CD4-positive, alpha-beta T cell treated with Interleukin-15 for 4 hours (primary cell): ENCODE measurements around the gene NTN4.
"Not testable (repeated sequence)": the region's sequence is repeated elsewhere in the genome, so short reads cannot be mapped to it uniquely, and the experiment has no call there.

Experiments used
- DNase-seq: peaks from one replicate; pipeline ENCODE4 v3.0.0-alpha.2; 2020; ENCODE audit warnings: low spot score

The NTN4 gene

DNA sequence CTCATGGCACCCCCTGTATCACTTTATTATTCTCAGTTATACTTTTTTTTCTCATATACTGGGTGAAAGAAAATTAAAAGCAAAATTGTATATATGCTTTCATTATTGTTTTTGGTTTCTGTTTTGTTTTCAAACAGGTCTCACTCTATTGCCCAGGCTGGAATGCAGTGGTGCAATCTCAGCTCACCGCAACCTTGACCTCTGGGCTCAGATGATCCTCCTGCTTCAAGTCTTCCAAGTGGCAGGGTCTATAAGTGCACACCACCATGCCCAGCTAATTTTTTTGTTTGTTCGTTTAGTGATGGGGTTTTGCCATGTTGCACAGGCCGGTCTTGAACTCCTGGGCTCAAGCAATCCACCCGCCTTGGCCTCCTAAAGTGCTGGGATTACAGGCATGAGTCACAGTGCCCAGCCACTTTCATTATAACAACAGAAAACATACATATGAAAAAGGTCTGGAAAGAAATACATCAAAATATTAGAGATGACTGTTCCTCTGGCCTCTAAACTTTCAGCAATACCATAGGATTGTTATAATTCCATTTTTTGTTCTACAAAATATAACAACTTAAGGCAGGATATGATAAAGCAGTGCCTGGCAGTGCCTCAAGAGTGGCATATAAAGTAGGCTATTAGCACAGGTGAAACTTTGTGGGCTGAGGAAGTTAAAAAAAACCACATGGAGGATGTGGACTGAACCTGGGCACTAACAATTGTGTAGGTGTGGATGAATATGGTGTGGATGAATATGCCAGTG lies 5.8 kb upstream of the NTN4 start:
- no peak for DNase-seq

DNA sequence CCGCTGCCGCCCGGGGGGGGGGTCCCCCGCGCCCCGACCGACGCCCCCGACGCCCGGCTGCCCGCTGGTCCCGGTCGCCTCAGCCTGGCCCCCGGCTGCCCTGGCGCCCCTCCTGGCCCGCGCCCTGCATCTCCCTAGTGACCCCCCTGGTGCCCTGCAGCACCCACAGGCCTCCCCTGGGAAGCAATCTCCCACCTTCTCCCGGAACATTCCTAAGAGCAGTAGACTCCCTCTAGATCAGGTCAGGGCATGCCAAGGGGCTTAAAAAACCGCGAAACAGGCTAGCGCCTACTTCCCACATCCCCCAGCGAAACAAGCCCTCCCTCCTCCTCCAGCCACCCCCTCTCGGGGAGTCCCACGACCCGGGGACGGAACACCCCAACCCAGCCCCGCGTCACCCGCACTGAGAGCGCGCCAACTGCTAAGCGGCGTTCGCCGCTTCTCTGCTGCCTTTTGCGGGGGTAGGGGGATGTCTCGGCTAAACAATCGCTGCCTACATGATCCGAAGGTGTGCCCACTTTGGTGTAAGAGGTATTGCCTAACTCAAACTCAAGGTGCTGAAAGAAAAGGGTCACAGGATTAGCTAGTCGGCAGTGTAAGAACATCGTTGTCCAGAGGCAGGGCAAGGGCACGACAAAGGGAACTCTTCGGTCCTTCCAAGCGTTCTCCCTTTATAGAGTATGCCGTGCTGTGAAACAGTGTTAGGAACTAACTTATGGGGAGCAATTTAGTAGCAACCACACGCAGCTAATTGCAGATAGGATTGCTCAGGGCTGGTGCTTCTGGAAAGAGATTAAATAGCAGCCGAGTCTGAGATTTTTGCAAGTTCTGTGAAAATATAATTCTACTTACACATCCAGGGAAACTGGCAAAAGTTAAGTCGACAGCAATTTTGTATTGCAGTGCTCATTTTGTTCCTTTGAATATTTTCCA lies 619 bp upstream of the NTN4 start:
- no peak for DNase-seq

DNA sequence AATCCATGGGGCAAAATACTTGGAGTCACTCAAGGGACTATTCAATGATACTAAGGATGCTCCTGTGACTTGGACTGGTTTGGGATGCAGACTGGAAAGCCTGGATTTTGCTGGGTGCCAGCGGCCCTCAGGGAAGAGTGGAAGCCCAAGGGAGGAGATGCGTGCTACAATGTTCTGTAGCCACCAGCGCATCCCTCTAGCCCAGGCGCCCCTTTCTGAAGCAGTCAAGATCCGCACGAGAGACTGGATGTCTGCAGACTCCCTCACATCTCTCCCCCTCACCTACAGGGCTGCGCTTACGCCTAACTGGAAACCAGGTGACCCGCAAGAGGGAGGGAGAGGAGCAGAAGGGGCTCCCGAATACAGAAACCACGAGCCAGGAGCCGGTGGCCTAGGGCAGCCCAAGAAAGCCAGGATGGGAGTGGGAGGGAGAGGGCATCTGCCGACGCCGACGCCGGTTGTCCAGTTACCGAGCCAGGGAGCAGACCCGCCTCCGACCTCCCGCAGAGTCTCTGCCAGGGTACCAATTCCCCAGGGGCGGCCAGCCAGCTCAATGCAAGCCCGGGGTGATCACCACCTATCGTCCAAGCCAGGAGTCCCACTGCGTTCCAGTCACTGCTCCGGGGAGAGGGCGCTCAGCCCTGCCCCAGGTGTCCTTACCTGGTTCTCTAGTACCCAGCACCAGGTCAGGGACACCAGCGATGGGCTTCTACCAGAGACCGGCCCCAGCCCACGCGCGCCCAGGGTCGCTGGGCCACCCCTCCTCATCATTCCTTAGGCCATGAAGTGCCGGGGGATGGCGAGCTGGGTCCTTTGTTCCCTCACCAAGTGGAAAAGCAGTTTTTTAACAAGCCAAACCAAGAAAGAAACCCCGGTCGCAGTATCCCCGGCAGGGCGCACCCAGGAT lies 1.2 kb downstream of the NTN4 start:
- DNase-seq, result no peak

DNA sequence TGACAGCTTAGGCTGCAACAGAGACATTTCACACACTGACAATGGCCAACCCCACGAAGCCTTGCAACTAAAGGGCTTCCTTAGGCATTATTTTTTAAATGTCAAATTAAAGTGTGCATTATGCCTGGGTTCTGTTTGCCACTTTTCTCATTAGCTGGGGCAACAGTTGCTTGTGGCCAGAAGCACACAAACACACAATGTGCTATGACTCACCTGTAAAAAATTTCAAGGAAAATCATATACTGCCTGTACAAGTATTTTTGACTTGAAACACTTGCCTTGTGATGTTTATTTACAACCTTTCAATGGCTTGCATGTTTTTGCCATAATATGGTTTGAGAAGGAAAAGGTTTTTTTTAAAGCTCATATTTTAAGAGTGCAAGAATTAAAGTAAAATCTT lies 1.9 kb downstream of the NTN4 start:
- DNase-seq, result no peak

DNA sequence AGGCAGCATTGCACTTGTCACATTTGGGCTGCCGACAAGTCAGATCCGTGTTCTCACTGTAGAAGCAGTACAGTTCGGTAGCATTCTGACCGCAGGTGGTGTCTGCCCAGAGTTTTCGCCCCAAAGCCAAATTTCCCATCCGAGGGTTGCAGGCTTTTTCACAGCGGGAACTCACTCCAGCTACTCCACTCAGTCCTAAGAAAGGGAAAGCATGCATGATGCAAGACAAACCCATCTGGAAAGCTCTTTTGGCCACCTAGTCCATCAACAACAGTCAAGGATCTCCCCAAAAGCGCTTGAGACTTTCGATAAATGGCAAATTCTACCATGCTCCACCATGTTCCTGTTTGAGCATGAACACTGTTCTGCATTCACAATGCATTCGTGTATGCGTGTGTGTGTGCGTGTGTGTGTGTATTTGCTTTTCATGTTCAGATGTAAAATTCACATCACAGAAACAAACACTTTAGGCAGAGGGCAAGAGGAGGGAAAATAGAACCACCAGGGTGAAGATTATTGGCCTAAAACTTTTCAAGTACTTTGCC lies 3.2 kb downstream of the NTN4 start:
- DNase-seq, result no peak

DNA sequence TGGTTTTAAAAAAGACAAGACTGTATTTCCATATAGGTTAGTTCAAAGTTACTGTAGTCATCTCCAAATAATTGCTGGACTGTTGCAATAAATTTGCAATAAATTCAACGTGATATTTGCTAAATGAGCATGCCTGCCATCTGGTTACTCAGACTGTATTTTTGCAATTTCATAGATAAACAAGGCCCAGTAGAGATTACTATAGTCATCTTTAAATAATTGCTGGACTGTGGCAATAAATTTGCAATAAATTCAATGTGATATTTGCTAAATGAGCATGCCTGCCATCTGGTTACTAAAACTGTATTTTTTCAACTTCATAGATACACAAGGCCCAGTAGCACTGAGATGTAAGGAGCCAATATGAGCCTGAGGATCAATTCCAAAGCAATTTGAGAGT lies 5.6 kb downstream of the NTN4 start:
- no peak for DNase-seq

DNA sequence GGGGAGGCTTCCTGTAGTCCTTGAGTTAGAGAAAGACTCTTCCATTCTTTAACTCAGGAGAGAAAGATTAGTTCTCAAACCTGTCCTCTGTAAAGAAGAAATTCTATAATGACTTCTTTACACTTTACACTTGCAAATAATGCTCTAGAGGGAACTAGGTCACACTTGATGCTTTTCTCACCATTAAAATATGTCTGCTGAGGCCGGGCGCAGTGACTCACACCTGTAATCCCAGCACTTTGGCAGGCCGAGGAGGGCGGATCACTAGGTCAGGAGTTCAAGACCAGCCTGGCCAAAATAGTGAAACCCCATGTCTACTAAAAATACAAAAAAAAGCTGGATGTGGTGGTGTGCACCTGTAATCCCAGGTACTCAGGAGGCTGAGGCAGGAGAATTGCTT lies 6.3 kb downstream of the NTN4 start:
- DNase-seq, result no peak

DNA sequence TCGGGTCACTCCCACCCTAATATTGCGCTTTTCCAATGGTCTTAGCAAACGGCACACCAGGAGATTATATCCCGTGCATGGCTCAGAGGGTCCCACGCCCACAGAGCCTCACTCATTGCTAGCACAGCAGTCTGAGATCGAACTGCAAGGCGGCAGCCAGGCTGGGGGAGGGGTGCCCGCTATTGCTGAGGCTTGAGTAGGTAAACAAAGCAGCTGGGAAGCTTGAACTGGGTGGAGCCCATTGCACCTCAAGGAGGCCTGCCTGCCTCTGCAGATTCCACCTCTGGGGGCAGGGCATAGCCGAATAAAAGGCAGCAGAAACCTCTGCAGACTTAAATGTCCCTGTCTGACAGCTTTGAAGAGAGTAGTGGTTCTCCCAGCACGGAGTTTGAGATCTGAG lies 15.1 kb downstream of the NTN4 start:
- DNase-seq, result not testable (repeated sequence)

DNA sequence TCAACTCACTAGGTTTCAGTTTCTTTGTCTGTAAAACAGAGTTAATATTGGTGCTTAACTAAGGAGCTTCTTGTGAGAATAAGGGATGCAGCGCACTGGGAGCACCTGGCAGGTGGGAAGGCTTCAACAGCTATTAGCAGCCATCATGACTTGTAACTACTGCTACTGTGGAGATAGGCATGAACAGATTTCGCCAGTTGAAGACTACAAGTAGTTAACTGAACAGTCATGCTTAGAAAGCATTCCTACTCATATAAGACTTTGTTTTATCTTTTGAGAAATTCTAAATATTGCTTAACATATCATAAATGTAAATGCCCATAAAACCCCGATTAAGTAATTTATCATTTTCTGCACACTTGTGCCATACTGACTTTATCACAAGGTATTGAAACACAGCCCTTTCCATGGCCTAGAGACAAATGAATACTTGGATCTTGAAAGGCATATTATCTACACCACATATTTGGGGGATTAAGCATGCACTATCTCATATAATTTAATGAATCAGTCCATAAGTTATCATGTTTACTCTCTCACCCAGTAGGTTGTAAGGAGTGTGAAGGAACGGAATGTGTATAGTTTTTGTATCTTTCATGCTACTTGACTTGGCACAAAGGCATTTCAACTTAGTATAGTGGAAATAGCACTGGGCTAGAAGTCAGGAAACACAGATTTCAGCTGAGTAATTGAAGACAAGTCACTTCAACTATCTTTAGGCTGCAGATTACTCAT lies 16.1 kb downstream of the NTN4 start:
- no peak for DNase-seq

DNA sequence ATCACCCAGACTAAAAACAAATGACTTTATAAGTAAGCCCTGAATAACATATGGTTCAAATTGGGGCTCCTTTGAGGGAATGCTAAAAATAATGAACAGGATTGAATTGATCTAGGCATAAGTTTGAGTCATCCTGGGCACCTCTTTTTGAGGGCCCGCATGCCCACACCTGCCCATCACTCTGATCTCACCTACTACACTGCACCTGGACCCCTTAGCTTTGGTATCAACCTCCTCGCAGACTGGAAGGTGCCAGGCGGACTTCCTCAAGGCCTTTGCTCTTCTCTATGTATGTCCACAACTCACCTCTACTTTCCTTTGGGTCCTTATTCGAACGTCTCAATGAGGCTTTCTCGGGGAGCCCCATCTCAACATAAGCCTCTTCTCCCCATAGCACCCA lies 17.2 kb downstream of the NTN4 start:
- no peak for DNase-seq

DNA sequence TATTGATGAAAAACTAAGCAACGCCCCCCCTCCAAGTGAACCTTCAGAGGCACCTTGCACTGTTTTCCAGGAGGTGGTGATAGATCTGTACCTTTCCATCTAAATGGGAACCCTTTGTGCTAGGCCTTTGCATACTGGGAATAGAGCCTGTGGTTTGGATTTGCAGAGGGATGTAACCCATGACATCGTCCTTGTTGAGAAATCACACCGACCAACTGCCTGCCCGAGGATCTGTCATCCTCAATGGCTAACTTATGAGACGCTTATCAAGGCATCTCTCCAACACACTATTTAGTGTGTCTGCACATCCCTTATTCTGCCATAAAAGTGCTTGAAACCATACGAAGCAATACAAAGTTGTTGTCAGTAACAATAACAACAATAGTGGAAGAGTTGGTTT lies 22.9 kb downstream of the NTN4 start:
- no peak for DNase-seq

DNA sequence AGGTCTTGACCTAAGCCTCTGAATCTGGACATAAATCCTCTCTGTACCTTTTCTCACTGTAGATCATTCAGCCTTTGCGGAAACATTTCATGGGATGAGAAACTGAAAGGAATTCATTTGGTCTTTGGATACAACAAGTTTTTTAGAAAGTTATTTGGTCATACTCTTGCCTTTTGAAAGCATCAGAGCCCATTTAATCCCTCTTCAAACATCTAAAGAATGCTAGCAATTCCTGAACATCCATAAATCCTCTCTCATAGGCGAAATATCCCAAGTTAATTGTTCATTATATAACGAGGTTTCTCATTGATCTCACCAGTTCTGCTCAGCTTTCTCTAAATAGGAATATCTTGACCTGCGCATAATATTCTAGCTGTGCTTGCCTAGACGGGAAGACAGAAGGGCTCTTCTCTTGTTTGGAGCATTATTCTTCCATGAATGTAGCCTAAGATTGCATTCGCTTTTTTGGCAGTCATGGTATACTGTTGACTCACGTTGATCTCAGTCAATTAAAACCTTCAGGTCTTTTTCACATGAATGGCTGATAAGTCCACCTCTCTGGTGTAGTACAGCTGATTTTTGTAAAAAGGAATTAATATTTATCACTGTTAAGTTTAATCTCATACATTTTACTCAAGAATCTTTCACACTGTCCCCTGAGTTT lies 24.1 kb downstream of the NTN4 start:
- no peak for DNase-seq

DNA sequence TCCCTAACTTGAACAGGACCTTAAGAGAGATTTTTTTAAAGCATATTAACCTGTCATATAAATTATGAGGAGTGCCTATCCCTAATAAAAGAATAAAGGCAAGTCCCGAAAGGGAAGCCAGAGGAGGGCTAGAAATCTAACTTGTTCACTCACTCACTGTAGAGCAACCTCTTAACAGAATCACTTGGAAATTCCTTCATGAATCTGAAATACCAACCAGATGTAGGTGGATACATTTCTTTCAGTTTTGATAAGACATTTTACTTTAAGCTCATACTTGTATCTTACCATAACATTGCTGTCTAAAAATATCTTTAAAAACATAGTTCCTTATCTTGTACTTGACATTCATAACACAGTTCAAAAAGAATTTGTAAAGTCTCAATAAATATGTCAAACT lies 25.7 kb downstream of the NTN4 start:
- no peak for DNase-seq

DNA sequence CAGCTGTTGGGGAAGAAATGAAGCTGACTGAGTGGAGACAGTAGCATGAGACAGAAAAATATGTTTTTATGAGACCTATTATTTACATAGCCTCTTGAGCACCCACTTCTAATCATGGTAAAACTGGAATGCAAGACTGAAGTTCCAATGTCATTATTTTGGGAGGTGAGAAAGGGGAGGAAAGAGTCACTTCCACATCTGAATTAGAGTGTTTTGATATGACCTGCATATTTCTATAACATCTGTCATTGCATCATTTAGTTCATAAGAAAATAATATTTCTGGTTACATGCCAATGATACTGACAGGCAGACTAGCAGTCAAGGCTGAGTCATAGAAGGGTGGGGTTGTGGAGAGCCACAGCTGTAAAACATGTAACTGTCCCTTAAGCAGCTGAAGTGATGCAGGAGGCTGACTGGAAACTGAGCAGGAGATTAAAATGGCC lies 26.7 kb downstream of the NTN4 start:
- DNase-seq, result no peak

DNA sequence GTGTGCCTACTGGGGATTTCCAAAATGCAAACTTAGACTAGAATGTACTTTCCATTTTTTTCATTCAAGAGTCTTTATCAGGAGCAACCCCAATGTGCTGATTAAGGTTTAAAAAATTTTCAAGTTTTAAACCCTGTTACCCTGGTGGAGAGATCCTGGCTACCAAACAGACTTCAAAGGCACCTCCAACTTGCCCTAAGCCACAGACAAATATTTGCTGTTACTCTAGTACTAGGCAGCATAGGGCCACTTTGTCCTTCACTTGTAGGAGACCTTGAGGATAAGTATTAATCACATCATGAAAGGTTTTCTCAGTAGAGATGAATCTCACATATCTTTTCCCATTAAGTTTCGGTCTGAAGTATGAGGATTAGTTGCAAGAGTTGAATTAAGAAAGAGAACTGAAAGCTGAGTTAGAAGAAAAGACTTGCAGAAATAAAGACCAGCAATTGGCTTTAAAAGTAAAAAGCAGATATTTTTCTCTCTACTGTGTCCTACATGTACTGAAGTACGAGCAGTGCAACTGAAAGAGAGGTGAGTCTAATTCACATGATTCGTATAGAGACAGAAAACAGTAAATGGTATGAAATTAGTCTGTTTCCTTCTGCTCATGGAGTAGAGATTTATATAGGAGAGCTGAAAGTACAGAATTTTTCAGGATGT lies 28.3 kb downstream of the NTN4 start:
- no peak for DNase-seq

DNA sequence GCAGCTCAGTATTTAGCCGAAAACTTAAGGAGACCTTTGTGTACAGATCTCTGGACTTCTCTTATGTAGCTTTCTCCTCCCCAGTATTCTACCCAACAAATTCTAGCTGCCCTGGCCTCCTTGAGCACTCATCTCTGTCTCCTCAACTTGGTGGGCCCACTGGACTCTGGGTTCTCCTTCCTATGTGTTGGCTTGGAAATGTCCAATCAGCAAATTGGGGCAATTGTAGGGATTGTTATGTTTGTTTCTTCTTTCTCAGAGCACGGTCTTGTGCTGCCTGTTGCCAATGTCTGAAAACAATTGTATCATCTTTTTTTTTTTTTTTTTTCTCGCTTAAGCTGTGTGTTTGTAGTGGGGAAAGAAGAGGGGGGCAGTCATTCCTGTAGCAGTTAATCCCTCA lies 30.2 kb downstream of the NTN4 start:
- DNase-seq, result no peak

DNA sequence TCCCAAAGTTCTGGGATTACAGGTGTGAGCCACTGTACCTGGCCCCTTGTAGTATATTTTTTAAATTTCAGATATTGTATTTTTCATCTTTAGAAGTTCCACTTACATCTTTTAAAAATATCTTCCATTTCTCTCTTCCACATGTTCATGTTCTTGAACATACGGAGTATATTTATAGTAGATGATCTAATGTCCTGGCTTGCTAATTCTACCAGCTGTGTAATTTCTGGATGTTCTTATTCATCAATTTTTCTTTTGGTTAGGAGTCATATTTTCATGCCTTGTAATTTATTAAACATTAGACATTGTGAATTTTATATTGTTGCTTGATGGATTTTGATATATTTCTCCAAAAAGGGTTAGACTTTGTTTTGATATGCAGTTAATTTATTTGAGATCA lies 30.8 kb downstream of the NTN4 start:
- no peak for DNase-seq

DNA sequence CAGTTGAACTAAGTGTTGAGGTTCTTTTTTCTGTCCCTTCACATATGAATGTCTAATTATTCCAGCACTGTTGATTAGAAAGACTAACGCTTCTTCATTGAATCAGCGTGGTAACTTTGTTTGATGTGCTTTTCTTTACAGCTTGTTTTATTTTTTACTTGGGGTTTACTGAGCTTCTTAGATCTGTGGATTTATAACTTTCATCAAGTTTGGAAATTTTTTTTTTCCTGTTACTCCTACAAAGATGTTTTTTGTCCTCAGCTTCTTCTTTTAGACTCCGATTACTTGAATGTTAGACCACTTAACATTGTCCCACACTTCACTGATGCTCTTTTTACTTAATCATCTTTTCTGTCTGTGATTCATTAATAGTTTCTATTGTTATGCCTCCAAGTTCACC lies 31.5 kb downstream of the NTN4 start:
- DNase-seq, result no peak

DNA sequence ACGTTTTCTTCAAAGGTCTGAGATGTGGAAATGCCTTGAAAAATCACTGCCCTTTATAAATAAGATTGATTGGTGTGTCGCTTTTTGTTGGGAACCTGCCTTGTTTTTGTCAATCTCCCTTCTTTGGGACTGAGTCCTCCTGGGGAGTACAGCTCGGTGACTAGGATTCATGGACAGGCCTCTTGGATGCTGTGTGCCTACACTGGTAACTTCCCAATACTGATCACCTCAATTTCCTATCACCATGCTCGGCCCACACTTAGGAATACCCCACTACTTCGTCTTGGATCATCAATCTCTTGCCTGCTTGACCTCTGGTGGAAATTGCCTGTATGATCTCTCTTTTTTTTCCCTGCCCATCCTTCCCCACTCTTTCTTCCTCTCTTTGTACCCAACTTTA lies 34.2 kb downstream of the NTN4 start:
- DNase-seq, result no peak

DNA sequence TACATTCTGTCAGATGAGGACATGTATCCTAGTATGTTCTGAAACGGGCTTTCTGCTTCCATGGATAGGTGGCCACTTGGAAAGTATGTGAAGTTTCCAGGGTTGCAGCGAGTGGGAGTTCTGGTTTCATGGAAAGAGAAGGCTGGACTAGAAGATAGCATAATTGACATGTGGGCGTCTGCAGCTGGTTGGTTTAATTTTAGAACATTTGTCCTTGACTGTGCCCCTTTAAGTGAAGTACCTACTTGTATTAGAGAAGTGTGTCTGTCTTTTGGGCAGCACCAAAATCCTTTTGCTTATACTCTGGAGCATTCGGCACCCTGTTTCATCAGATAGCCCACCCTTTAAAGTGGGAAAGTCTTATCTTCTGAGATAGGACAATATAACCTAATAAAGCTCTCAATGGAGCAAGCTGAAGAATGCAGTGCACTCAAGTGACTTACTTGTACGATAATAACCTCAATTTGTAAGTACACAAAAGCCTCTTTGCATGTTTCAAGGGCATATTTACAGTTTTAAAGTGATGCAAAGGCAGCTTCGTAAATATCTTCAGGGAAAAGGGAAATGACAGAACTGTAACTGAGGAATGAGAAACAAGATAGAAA lies 35.2 kb downstream of the NTN4 start:
- DNase-seq, result no peak
